GM23338 (cell line): ENCODE measurements around the gene PANK3. TPM values are rescaled to one million over a fixed set of nuclear protein-coding genes. Genes with fewer than 3 reads are reported as not detected.

Experiments used
- ATAC-seq: fragments of 200-7000 bp; cut with Tn5 transposase; 3 replicates; pipeline ENCODE4 v1.9.1; 2020
- DNase-seq: peaks from one replicate; pipeline ENCODE4 v3.0.0-alpha.2; 2015; ENCODE audit warnings: low spot score
- H2AFZ ChIP-seq: fragments of 200-600 bp; sonication (generic); 2 replicates; pipeline ENCODE4 v1.8.0; 2016; ENCODE audit warnings: antibody characterized with exemption, mild to moderate bottlenecking, moderate library complexity
- H3F3A ChIP-seq: fragments of 200-600 bp; sonication (generic); replicated peaks from 2 replicates; pipeline ENCODE4 v1.8.0; 2017; ENCODE audit warnings: antibody characterized with exemption, mixed run types, low read depth
- H3K27ac ChIP-seq: fragments of 200-600 bp; sonication (generic); 2 replicates; pipeline ENCODE4 v1.6.1; 2016; ENCODE audit warnings: low read depth
- H3K27me3 ChIP-seq: fragments of 200-600 bp; sonication (generic); 2 replicates; pipeline ENCODE4 v1.8.0; 2016; ENCODE audit warnings: mild to moderate bottlenecking, mixed run types, moderate library complexity; ENCODE audit not compliant: insufficient read depth
- H3K36me3 ChIP-seq: fragments of 200-600 bp; sonication (generic); 2 replicates; pipeline ENCODE4 v1.8.0; 2016; ENCODE audit warnings: mild to moderate bottlenecking; ENCODE audit not compliant: insufficient read depth
- H3K4me1 ChIP-seq: fragments of 200-600 bp; sonication (generic); 2 replicates; pipeline ENCODE4 v1.8.0; 2016; ENCODE audit warnings: mild to moderate bottlenecking, moderate library complexity; ENCODE audit not compliant: insufficient read depth
- H3K4me2 ChIP-seq: fragments of 200-600 bp; sonication (generic); 2 replicates; pipeline ENCODE4 v1.7.1; 2017; ENCODE audit warnings: mixed run types
- H3K4me3 ChIP-seq: fragments of 200-600 bp; sonication (generic); 2 replicates; pipeline ENCODE4 v1.6.1; 2016; ENCODE audit warnings: mixed run types
- H3K79me2 ChIP-seq: fragments of 200-600 bp; sonication (generic); replicated peaks from 2 replicates; pipeline ENCODE4 v1.8.0; 2017; ENCODE audit warnings: mild to moderate bottlenecking; ENCODE audit not compliant: insufficient read depth
- H3K9me2 ChIP-seq: fragments of 200-600 bp; sonication (generic); 2 replicates; pipeline ENCODE4 v1.8.0; 2017; ENCODE audit not compliant: insufficient read depth
- H4K20me1 ChIP-seq: fragments of 200-600 bp; sonication (generic); replicated peaks from 2 replicates; pipeline ENCODE4 v1.8.0; 2017; ENCODE audit warnings: mild to moderate bottlenecking; ENCODE audit not compliant: insufficient read depth
- H3K27ac Mint-ChIP-seq: 2 replicates; pipeline ENCODE4 v1.8.0; 2020; ENCODE audit warnings: inconsistent platforms, mild to moderate bottlenecking, moderate library complexity, mixed read lengths
- H3K27me3 Mint-ChIP-seq: 3 replicates; pipeline ENCODE4 v1.8.0; 2022; ENCODE audit warnings: low read depth, mild to moderate bottlenecking, moderate library complexity, mixed read lengths, inconsistent platforms; ENCODE audit not compliant: insufficient read depth, poor library complexity
- H3K36me3 Mint-ChIP-seq: 3 replicates; pipeline ENCODE4 v1.8.0; 2021; ENCODE audit warnings: low read depth, mild to moderate bottlenecking, inconsistent platforms, moderate library complexity, mixed read lengths
- H3K4me1 Mint-ChIP-seq: 3 replicates; pipeline ENCODE4 v1.8.0; 2020; ENCODE audit warnings: mild to moderate bottlenecking, inconsistent platforms, mixed read lengths
- H3K4me3 Mint-ChIP-seq: 3 replicates; pipeline ENCODE4 v1.8.0; 2021; ENCODE audit warnings: moderate library complexity, mild to moderate bottlenecking, inconsistent platforms, mixed read lengths
- H3K9me3 Mint-ChIP-seq: 3 replicates; pipeline ENCODE4 v1.8.0; 2020; ENCODE audit warnings: moderate library complexity, mild to moderate bottlenecking, inconsistent platforms, mixed read lengths
- CTCF ChIP-seq, 2 experiments: fragments of 200-600 bp in 1 of 2; sonication (generic) in 1 of 2; conservative IDR thresholded peaks; 2 replicates each; pipeline versions ENCODE4 v1.5.1 to v1.6.1; 2016 to 2017; ENCODE audit warnings: antibody characterized with exemption in 2 of 2, low read depth in 2 of 2, mild to moderate bottlenecking in 2 of 2, moderate library complexity in 1 of 2
- EZH2 ChIP-seq: fragments of 200-600 bp; sonication (generic); IDR thresholded peaks from one replicate; pipeline ENCODE4 v1.8.0; 2017; ENCODE audit warnings: antibody characterized with exemption, mild to moderate bottlenecking, low read depth; ENCODE audit not compliant: unreplicated experiment
- NANOG ChIP-seq: IDR thresholded peaks from 2 replicates; pipeline ENCODE4 v1.6.1; 2016; ENCODE audit warnings: antibody characterized with exemption, borderline replicate concordance
- POLR2AphosphoS5 ChIP-seq: IDR thresholded peaks from 2 replicates; pipeline ENCODE4 v1.6.1; 2016; ENCODE audit warnings: antibody characterized with exemption, low read depth
- REST ChIP-seq: IDR thresholded peaks from one replicate; pipeline ENCODE4 v1.6.1; 2018; ENCODE audit warnings: antibody characterized with exemption; ENCODE audit not compliant: unreplicated experiment
- STAT1 ChIP-seq: IDR thresholded peaks from one replicate; pipeline ENCODE4 v1.6.1; 2016; ENCODE audit warnings: antibody characterized with exemption; ENCODE audit not compliant: unreplicated experiment
- ZNF331 ChIP-seq: fragments of 250-450 bp; sonication (Bioruptor Pico); IDR thresholded peaks from 2 replicates; pipeline ENCODE4 v1.5.0; 2020; ENCODE audit warnings: low read depth, mild to moderate bottlenecking, moderate library complexity
- ZNF462 ChIP-seq: fragments of 250-450 bp; sonication (Bioruptor Pico); IDR thresholded peaks from 2 replicates; pipeline ENCODE4 v1.5.0; 2020; ENCODE audit warnings: mild to moderate bottlenecking, moderate library complexity
- polyA plus RNA-seq: library from polyadenylated mRNA; unstranded; fragments of >200 nt; fragmentation: Nextera tagmentation; extraction: Ambion mirVana; gene quantifications from 2 replicates; pipeline ENCODE4 v1.2.1, GENCODE V29; 2016
- total RNA-seq: library from RNA; depleted of rRNA; stranded (reverse); fragments of >200 nt; shearing (Covaris generic); gene quantifications from 2 replicates; pipeline ENCODE4 v1.2.3, GENCODE V29; 2014
- TF ChIP-seq, protein P1 (sequence below): IDR thresholded peaks from 2 replicates; pipeline ENCODE4 v1.6.1; 2016; ENCODE audit warnings: antibody characterized with exemption

Gene PANK3
- total and polyA plus RNA-seq, 2 experiments from 2014 or later = 17.0 to 91.6 TPM

DNA sequence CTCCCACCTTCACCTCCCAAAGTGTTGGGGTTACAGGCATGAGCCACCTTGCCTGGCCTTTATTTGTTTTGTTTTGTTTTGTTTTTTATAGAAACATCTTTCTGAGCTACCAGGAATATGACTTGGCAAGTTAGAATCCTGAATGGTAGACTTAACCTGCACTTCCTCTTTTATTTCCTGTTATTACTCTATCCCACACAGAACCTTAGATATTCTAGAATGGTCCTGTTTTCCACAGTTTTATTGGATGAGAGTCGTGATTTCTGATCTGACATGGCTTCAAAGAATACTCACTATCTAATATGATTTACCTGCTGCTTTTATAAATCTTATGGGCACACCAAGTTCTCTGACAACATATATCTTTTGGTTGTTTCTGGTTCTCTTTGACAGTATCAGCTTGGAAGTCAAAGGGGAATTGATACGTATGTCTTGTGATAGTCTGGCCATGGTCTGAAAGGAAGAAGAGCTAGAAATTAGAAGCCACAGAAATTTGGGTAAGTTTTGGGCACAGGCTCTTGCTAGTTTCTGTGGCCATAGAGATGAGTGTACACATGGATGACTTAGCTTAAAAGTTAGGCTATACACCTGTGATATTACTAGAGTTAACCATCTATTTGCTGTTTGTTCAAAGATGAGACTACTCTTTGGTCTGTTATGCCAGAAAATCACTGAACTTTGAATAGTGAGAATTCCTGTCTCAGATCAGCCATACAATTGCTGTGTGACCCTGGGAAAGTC lies 4.7 kb upstream of the PANK3 start:
- Mint-ChIP-seq H3K9me3 (peaks cover 3% of the 10 kb centered on the region; the same call in 1 of the 3 replicates), H3K27ac (no peak overlapping the region; the same call in 1 of the 2 replicates), H3K4me3 (no peak overlapping the region), H3K4me1 (peaks cover 14% of the 10 kb centered on the region; the same call in 2 of the 3 replicates), H3K27me3 (peaks cover 6% of the 10 kb centered on the region), H3K36me3 (no peaks in the 10 kb centered on the region)
- Histone ChIP-seq H3K79me2 (peaks cover under 1% of the 10 kb centered on the region), H4K20me1 (no peaks in the 10 kb centered on the region), H3K4me3 (no peak overlapping the region), H3K36me3 (no peaks in the 10 kb centered on the region), H3K27me3 (no peaks in the 10 kb centered on the region), H2AFZ (no peak overlapping the region), H3K9me2 (peaks cover 8% of the 10 kb centered on the region), H3K4me2 (no peak overlapping the region), H3F3A (no peaks in the 10 kb centered on the region), H3K27ac (no peak overlapping the region), H3K4me1 (peaks cover 5% of the 10 kb centered on the region; the same call in 1 of the 2 replicates)
- no peak for DNase-seq
- no peak for ATAC-seq
- TF ChIP-seq ZNF462 (CRISPR knock-in tag) (no peak), ZNF331 (CRISPR knock-in tag) (no peak), REST (no peak), POLR2AphosphoS5 (no peak), STAT1 (no peak), EZH2 (no peak), NANOG (no peak), CTCF (conservative IDR thresholded peaks at IDR 0.05; ENCODE audit: low read depth in 2 of 2) (no peak)
- TF ChIP-seq, protein P1, sequence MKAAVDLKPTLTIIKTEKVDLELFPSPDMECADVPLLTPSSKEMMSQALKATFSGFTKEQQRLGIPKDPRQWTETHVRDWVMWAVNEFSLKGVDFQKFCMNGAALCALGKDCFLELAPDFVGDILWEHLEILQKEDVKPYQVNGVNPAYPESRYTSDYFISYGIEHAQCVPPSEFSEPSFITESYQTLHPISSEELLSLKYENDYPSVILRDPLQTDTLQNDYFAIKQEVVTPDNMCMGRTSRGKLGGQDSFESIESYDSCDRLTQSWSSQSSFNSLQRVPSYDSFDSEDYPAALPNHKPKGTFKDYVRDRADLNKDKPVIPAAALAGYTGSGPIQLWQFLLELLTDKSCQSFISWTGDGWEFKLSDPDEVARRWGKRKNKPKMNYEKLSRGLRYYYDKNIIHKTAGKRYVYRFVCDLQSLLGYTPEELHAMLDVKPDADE = no peak
